ENCODE measurements around the gene BMPER. TPM values are rescaled to one million over a fixed set of nuclear protein-coding genes. Genes with fewer than 3 reads are reported as not detected.

BMPER gene
- total RNA-seq, 1 donor from 2014 or later, result 0.40 TPM

DNA sequence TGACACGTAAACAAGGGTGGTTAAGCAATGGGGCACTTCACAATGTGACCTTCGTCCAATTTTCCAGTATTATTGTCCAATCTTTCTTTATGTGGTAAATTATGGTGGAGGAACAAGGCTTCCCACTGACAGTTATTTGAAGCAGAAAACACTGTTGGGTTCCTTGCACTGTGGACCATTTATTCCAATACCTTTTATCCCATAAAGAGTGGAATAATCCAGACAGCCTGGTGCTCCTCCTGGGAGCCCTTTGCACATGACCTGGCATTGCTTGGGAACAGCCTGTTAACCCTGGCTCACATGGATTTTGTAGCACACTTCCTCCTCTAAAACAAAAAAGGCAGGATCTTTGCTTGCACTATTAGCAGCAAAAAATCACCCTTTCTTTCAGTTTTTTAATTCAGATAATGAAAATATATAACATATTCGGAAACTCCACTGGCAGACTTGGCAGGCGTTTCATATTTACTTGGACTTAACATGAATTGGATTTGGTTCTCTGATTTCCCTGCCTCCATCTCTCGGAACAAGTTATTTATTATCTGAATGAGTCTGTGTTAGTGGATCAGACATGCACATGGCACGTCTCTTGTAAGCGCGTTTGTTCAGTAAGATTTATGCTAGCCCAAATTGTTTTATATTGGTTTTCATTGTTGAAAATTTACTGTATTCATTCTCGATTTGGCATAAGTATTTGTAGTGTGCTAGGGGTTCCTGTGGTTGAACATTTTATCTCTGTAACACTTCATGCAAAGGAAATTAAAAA is 59.3 kb downstream of the BMPER start:
- DNase-seq (ENCODE audit: low read depth in 2 of 2), result peak in 1 of 2 donors; percentile 19

DNA sequence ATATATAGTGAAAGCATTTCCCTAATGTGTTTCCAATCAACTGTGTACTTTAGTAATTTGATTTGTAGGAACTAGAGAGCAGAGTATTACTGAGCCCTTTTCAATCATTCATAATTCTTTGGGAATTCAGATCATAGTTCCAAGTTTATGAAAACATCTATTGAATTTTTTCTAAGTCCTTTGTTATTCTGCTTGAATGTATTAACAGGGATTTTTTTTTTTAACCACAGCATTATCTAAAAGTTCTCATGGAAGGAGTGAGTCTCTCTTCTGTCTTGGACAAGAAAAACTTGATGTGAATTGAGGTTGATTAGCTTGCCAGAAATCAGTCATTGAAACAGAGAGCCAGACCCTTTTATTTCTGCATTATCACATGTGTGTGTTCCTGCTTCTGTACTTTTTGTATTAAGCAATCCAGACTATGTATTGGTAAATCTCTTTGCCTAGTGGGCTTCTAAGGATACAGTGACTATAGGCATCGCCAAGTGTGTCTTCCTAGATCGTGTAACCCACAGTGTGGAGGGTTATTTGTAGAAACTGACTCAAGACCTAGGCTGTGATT is 59.9 kb downstream of the BMPER start:
- DNase-seq (ENCODE audit: low read depth in 2 of 2), result no peak

DNA sequence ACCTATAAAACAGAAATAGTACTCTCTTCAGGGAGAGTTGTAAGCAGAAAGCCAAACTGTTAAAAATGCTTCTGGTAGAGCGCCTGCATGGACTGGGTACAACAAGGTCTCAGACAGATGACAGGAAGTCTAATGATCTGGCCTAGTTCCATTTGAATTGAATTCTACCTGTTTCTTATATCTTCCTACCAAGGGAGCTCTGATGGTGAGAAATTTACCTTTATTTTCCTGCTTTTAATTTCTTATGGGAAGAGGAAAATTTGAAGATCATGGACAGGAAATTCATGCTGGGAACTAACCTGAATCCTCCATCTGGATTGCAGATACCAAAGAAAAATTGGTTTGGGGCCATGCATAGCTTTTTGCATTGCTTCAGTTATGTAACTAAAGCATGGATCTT is 63.3 kb downstream of the BMPER start:
- DNase-seq (ENCODE audit: low read depth in 2 of 2), result no peak

DNA sequence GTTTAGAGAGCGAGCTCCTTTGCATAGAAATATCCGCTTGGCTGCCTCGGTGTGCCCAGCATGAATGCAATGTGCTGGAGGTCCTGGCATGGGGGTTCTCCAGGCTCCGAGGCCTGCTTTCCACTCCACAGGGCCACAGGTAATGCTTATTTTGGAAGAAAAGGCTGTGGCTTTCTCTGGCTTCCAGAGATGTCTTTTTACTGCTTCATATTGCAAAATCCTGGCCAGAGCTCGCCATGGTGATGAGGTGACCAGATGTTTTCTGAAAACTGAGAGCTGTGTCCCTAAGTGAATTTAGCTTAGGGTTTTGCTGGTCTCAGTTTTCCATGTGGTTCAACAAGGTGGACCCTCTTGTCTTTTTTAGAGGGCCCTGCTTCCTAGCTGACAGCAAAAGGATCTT is 65.2 kb downstream of the BMPER start:
- DNase-seq (ENCODE audit: low read depth in 2 of 2), result no peak

DNA sequence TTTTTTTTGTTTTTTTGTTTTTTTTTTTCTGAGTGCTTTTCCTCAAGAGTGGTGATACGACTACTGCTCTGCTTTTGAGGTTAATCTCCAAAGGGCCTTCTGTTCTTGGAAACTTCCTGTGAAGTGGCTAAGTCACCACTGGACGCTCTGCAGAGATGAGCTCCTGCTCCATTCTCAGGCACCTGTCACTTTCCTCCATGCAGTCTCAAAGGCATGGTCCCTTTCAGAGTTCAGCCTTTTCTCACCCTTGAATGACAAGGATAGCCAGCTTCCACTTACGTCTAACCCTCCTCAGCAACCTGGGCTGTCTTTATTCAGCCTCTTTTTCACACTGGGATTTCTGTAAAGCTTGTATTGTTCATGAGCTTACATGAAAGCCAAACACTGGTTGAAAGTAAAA is 65.8 kb downstream of the BMPER start:
- DNase-seq (ENCODE audit: low read depth in 2 of 2), result no peak

DNA sequence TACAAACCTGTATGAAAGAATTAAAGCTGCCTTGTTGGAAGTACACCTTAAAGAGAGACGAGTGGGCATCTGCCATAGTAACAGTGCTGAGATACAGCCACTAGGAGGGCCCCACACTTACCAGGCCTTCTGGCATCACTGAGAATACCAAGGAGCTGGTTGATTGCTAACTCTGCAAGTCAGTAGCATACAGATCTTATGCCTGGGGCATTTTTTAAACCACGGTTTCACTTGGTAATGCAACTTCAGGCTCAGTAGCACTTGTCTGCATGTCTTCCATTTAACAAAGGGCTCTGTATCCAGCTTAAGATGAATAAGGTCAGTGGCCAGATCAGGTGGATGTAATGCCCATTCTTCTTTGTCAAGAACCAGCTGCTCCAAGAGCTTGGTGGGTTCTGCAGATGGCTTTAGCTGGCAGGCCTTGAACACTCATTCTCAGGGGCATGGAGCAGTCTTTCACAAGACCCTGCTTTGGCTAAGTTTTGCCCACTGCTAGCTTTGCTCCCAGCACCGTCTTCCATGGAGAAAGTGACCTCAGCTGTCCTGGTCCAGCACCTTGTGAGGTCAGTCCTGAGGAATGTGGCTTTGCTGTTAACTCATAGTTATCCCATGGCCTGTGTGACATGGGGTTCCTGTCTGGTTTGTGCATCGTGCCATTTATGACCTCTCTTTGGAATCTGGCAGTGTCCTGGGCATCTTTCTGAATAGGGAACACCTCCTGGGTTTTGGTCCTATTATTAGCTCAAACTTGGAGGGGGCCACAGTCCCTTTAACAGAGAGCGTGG is 68.1 kb downstream of the BMPER start:
- no peak for DNase-seq (ENCODE audit: low read depth in 2 of 2)

DNA sequence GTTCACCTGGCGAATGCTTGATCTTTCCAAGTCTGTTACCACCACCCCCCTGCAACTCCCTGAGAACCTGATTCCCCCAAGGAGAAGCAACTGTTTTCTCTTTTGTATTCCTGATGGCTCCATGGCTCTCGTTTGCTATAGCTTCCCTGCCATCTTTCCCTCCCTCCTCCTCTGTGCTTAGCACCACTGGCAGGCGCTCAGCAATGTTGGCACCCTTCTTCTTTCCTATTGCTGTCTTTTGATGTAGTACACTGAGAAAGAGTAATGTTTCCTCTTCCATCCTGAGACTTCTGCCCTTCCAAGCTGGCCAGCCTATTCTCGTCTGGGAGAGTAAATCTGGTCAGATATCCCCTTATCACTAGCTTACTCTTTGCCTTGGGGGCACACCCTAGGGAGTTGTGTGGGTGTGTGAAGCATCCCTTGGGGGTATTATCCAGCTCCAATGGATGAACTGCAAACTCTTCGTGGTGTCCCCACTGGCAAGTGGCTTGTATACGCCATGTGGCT is 74.0 kb downstream of the BMPER start:
- no peak for DNase-seq (ENCODE audit: low read depth in 2 of 2)

DNA sequence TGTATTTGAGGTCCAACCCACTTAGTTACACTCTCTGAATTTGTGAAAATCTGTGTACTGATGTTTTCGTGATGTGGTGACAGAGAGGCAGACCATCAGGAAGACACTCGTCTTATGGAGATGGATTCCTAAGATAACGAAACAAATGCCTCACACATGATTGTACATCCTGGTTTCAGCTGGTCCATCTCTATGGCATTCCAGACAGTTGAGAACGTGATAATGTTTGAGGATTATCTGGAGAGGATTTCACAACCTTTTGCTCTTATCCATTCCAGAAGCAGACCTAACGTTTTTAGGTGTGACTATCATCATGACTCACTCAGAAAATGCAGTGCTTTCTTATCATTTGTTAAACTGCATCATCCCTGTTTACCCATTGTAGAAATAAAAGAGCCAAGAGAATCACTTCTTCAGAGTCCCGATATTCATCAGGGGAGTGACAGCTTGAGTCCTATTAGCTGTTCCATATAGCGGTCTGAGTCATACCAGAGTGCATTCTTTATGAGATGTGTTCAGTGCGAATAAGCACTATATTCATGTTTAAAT is 74.5 kb downstream of the BMPER start:
- DNase-seq (ENCODE audit: low read depth in 2 of 2), result peak in 1 of 2 donors; percentile 10

DNA sequence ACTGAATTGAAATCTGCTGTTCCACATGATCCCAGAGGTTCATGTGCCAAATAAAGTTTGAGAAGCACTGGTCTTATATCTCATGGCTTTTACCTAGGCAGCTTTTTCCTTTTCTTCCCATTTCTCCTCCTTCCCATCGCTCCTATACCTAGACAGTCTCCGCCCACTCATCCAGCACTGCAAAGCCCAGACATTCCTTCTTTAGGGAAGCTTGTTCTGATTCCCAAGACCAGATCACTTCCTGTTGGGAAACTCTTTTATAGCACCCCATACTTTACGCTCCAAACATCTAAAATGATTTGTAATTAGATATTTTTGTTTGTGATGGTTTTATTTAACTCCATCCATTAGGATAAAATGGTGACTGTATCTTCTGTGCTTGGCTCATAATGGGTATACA is 75.9 kb downstream of the BMPER start:
- no peak for DNase-seq (ENCODE audit: low read depth in 2 of 2)

DNA sequence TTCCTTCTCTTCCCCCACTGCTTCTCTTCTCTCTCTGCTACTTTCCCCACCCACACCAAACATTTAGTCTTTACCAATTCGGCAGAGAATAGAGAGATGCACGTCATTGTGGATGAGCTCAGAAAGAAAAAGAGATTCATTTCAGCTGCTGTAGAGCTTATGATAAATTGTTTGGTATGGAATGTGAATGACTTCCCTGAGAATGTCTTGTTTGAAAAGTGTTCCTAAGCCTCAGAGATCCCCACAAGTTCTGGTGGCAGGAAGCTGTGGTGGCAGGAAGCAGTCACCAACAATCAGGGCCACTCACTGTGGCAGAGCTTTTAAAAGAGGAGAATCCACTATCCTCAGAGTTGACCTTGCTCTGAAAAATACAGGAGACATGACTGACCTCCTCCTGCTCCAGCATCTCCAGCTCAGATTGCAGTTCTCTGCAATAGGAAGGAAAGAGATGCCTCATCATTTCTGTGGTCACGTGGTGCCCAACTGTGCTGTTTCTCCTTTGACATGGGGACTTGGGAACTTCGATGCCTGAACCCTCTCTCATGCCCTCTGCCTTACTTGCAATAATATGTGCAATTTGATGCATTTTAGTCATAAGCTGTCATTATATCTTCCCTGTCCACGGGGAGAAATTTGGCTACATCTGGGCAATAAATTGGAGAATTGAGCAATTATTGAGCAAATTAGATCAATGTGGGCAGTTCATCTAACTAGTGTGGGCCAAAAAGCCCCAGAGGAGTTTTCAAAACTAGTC is 76.5 kb downstream of the BMPER start:
- DNase-seq (ENCODE audit: low read depth in 2 of 2), result peak in 1 of 2 donors; percentile 7

DNA sequence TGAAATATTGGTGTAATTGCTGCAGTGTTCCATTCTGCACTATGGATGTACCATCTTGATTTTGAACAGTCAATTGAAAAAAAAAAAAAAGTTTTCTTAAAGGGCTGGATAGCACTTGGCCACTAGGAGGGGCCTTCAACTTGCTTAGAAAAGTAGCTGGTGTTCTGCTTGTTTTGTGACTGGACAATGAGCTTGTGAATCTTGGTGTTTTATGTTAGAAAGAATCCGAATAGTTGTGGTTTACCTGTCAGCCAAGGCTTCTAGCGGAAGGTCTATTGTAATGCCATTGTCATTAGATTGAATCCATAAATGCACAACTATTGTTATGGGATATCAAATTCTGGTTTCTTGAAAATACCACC is 77.1 kb downstream of the BMPER start:
- DNase-seq (ENCODE audit: low read depth in 2 of 2), result peak in 1 of 2 donors; percentile 25

DNA sequence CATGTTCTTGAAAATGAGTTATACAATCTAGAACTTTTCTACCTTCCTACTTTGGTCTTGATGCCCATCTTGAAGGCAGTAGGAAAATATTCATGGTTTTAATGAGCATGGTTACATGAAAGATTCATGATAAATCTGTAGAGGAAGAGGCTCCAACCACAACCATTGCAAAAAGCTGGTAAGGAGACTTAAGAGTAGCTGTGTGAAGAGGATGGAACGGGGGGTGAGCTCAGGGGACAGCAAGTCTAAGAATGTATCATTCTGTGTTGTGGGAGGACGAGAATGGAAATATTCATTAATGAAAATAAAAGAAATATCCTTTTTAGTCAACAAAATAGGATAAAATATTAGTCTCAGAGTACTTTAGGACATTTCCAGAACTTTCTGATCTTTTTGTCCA is 81.1 kb downstream of the BMPER start:
- no peak for DNase-seq (ENCODE audit: low read depth in 2 of 2)

DNA sequence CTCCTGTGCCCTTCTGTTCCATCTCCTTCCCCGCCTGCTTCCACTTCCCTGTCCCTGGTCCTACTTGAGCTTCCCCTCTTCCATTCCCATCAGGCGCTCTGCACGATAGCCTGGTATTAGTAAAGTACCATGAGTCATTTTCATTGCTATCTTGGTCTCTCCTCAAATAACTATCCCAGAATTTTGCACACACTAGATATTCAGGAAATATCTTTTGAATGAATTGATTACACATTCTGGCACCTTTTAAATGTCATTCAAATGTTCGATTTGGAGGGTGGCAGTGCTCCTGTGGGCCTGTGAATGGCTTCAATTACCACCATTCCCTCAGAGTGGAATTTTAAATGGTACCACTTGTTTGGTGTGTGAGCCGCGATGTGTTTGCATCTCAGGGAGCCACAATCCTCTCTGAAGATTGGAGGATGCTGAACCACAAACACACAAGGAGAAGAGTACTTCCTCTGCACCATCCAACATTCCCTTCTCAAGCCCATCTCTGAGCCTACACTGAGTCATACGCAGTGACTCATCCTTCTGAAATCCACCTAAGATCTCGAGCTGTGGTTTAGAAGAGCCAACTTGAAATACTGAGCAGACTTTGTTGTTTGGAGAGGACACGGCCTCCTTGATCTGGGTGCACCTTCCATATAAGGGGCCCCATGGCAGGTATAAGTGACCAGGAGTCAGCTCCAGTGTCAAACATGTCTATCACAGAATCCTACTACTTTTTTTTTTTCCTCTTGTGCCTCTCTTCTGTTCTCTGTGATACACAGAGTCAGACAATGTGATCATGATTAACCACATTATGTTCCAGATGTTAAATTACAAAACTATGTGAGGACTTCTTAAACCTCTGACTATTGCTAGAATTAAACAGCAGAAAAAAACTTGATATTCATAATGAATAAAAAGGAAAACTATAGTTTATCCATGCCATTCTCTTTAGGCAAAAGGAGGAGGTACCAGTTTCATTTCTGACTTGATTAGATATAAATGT is 81.9 kb downstream of the BMPER start:
- peak in 1 of 2 donors; percentile 85 for DNase-seq (ENCODE audit: low read depth in 2 of 2)

DNA sequence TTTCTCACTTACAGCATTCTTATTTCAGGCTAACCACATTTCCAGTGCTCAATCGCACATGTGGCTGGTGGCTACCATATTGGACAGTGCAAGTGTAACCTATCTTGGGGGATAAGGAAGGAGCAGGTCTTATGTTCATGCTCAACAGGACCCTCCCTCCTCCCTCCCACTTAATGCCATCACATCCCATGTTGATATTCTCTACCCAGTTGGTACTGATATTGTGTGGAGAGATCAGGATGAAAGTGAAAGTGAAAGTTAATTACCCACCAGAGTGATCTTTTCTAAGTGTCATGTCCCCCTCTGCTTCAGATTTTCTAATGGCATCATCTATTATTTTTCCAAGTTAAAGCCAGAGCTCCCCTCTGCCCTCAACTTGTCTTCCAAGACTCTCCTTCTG is 91.6 kb downstream of the BMPER start:
- no peak for DNase-seq (ENCODE audit: low read depth in 2 of 2)

DNA sequence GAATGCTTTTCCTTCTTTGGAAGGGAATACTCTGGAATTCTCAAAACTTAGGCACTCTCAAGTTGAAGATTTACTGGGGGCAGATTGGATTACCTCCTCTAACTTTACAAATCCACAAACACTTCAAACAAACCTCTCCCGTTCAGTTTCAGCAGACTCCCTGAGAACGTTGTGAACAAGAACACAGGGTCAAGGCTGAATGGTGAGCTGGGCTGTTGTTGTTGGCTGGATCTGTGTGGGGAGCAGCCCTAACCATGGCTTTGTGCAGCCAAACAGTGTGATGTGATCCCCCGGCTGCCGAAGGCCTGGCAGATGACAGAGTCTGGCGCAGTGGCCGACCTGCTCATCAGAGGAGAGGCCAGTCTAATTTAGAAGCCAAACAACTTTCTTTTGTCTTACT is 93.1 kb downstream of the BMPER start:
- DNase-seq (ENCODE audit: low read depth in 2 of 2), result no peak

DNA sequence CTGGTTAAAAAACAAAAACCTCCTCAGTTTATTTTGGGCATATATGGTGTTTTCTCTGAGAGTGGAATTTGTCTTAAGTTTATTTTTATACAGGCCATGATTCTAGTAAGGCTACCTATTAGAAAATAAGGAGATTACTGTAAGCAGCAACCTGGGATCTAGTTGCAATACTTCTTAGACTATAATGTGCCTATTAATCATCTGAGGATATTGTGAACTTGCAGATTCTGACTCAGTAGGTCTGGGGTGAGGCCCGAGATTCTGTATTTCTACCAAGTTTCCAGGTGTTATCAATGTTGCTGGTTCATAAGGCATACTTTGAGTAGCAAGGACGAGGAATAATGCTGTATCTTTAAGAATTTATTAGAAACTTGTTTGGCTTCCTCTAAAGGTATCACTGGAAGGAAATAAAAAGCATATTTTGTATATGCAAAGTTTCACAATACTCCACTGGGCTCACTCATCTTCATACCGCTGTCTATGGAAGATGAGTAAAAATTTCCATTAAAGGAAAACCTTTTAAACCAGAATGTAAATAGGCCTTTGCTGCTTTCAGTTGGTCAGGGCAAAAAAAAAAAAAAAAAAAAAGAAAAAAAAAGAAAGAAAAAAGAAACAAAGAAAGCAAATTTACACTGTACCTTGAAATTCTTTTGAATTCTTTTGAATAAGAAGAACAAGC is 105.8 kb downstream of the BMPER start:
- DNase-seq (ENCODE audit: low read depth in 2 of 2), result peak in 1 of 2 donors; percentile 72

DNA sequence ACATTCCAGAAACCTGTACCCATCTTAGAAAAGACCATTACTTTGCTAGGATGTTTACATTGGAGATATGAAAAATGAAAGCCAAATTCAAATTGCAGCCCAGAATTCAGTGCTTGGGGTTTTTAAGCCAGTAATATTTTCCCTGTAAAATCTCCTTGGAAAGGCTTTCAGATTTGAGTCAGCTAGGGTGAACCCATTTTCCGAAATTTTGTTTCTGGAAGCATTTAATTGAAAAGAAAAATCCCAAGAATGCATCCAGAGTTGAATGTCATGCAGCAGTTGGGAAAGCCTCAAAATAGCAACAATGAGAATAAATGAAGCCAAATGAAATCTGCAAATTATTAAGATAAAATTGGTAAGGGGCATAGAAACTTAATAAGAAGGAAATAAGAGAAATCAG is 106.4 kb downstream of the BMPER start:
- DNase-seq (ENCODE audit: low read depth in 2 of 2), result peak in 1 of 2 donors; percentile 8

DNA sequence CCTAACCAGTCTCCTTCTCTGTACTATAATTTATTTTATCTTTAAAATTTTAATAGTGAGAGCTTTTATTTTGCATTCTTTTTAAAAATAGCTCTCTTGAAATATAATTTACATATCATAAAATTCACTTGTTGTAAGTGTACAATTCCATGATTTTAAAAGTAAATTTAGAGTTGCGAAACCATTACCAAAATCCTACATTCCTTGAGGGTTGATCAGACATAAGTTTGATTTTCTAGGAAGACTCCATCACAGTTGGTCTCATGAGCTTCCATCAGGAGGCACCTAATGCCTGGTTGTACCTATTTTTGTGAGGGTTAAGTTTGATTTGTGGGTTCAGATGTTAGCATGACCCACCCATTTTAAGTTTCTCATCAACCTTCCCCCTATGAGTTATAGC is 108.1 kb downstream of the BMPER start:
- DNase-seq (ENCODE audit: low read depth in 2 of 2), result no peak

DNA sequence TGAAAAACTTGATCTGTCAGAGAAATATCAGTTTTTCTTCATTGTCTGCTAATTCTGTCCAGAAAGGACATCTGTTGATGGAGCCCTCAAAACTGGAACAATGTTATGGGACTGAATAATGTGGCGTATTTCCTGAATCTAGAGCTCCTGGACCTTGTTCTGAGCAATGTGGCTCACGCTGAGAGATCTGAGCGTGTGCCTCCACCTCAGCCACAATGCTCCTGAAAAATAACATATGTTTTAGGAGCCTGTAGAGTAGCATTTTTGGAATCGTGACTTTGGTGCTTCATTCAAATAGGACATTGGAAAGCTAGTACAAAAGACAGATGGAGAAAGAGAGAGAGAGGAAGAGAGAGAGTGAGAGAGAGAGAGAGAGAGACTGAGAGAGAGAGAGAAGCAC is 110.3 kb downstream of the BMPER start:
- no peak for DNase-seq (ENCODE audit: low read depth in 2 of 2)

DNA sequence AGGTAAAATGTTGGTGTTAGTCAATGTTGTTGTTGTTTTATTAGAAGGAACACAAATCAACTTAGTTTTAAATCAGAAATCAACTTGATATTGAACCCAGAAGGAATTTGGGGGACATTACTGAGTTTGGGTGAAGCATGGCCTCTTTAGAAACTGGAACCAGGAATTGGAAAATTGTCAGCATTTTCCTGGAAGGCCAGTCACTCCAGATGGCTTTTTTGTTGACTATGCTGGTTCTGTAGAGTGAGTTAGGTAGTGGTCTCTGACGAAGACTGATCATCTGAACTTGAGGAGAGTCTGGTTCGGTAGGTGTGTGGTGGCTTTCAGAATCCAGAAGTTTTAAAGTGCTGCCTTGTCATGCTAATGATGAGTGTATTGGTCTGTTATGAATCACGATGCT is 111.5 kb downstream of the BMPER start:
- DNase-seq (ENCODE audit: low read depth in 2 of 2), result no peak

All from lung microvascular endothelial cell (primary cell).